Loucy (cell line): Measurements from ENCODE around the gene NOD1.

Experiments used
- EZH2phosphoT487 ChIP-seq: fragments of 200-600 bp; IDR thresholded peaks from 2 replicates; pipeline ENCODE4 v1.6.1; 2018; ENCODE audit warnings: antibody characterized with exemption, mild to moderate bottlenecking, moderate library complexity, borderline replicate concordance
- TF ChIP-seq, protein P1 (sequence below): fragments of 200-600 bp; sonication (generic); conservative IDR thresholded peaks from 2 replicates; pipeline ENCODE4 v1.5.1; 2014; ENCODE audit warnings: mild to moderate bottlenecking, antibody characterized with exemption, low read length

DNA sequence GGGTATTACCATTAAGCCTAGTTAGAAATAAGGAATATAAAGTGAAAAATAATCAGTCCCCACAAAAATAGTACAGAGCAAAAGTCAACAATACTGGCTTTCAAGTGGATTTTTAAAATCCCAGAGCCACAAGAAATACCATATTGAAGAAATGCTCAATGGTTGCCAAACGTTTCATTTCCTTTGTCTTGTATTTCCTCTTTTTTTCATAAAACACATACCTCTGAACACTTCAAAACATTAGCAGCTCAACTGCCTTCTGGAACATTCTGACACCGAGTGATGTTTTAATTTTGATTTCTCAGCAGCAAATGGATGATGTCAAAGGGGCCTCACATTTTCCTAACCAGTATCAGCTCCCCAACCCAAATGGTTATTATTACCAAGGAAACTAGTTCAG, 10.5 kb downstream of the NOD1 start:
- TF ChIP-seq, protein P1, sequence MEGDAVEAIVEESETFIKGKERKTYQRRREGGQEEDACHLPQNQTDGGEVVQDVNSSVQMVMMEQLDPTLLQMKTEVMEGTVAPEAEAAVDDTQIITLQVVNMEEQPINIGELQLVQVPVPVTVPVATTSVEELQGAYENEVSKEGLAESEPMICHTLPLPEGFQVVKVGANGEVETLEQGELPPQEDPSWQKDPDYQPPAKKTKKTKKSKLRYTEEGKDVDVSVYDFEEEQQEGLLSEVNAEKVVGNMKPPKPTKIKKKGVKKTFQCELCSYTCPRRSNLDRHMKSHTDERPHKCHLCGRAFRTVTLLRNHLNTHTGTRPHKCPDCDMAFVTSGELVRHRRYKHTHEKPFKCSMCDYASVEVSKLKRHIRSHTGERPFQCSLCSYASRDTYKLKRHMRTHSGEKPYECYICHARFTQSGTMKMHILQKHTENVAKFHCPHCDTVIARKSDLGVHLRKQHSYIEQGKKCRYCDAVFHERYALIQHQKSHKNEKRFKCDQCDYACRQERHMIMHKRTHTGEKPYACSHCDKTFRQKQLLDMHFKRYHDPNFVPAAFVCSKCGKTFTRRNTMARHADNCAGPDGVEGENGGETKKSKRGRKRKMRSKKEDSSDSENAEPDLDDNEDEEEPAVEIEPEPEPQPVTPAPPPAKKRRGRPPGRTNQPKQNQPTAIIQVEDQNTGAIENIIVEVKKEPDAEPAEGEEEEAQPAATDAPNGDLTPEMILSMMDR, result no peak
- no peak for TF ChIP-seq EZH2phosphoT487
